ENCODE data around the gene FLNC. TPM values are rescaled to one million over a fixed set of nuclear protein-coding genes. Genes with fewer than 3 reads are reported as not detected.

The FLNC gene
- total RNA-seq, 1 experiment from 2014 or later = 8.0 TPM

- TF ChIP-seq AR (CRISPR knock-in tag; IDR thresholded peaks at IDR 0.05) (no peak), ATF2 (CRISPR knock-in tag; IDR thresholded peaks at IDR 0.05; ENCODE audit: borderline replicate concordance, low read depth) (no peak)
Observed at GRCh38 chr7:128906766-128907559, 76.8 kb downstream of the FLNC start (continued).

Other genes with a start within 250 kb of the FLNC start
- gene GARIN1A, start 158.1 kb upstream of the FLNC start, total RNA-seq (2021) = 0.14 to 0.15 TPM in 2 of 3 replicates, not detected in the other
- 150 to 163 TPM (median 159 TPM) in 3 replicates for gene CALU, start 91.0 kb upstream of the FLNC start, total RNA-seq (2021)
- not detected in 3 replicates for gene OPN1SW, start 54.6 kb upstream of the FLNC start, total RNA-seq (2021)
- gene CCDC136, start 38.4 kb upstream of the FLNC start, total RNA-seq (2021) = 47.4 to 51.0 TPM (median 49.5 TPM) in 3 replicates
- 117 to 121 TPM (median 120 TPM) in 3 replicates for gene ATP6V1F, start 32.5 kb downstream of the FLNC start, total RNA-seq (2021)
- 2.5 to 2.9 TPM (median 2.7 TPM) in 3 replicates for gene KCP, start 80.3 kb downstream of the FLNC start, total RNA-seq (2021)
- 0.66 to 0.71 TPM (median 0.69 TPM) in 3 replicates for gene IRF5, start 107.5 kb downstream of the FLNC start, total RNA-seq (2021)
- gene TNPO3, start 224.7 kb downstream of the FLNC start, total RNA-seq (2021) = 87.0 to 91.7 TPM (median 89.1 TPM) in 3 replicates

Measured in WTC11 (cell line).